HCT116 (cell line): ENCODE data around the gene FAR2. TPM values are rescaled to one million over a fixed set of nuclear protein-coding genes. Genes with fewer than 3 reads are reported as not detected.

Experiments used
- ATAC-seq: fragments of 200-7000 bp; cut with Tn5 transposase; 2 replicates; pipeline ENCODE4 v1.9.1; 2020; ENCODE audit warnings: mild to moderate bottlenecking, moderate library complexity
- BruUV-seq: library from RNA; stranded (reverse); fragments of 400-500 nt; replicated peaks from 2 replicates; lab custom pipeline; 2021; lab: Mats Ljungman, UMichigan
- CTCF ChIA-PET: fragments of 300-600 bp; sonication (Branson Sonifier 250); formaldehyde crosslinking; loops from one replicate; lab custom pipeline; 2021; ENCODE audit warnings: antibody characterized with exemption; lab: Charles Lee
- POLR2A ChIA-PET: fragments of 300-600, 350-600 bp; sonication (Branson Sonifier 250); formaldehyde crosslinking; loops from one replicate; lab custom pipeline; 2021; ENCODE audit warnings: antibody characterized with exemption; lab: Charles Lee
- RAD21 ChIA-PET, 2 experiments: fragments of 300-600 bp; sonication (Branson Sonifier 250); formaldehyde crosslinking; loops; one replicate each; lab custom pipeline; 2023; ENCODE audit warnings: low total read pairs in 2 of 2; ENCODE audit not compliant: uncharacterized antibody in 2 of 2, unreplicated experiment in 2 of 2, low non-redundant PET in 1 of 2; lab: Charles Lee
- DNase-seq: peaks from one replicate; pipeline ENCODE4 v3.0.0-alpha.2; 2010; ENCODE audit warnings: low read depth, low spot score
- H2AFZ ChIP-seq: fragments of 200-600 bp; shearing (Covaris generic), sonication (generic); 2 replicates; pipeline ENCODE4 v1.6.1; 2017; ENCODE audit warnings: low read depth, mixed run types, mixed read lengths, antibody characterized with exemption, low read length; ENCODE audit not compliant: poor library complexity, severe bottlenecking
- H3K27ac ChIP-seq: 2 replicates; pipeline ENCODE4 v1.5.1; 2012; ENCODE audit warnings: low read depth, low read length
- H3K27me3 ChIP-seq: fragments of 200-600 bp; sonication (generic); 2 replicates; pipeline ENCODE4 v1.6.1; 2016; ENCODE audit warnings: mixed run types, low read length, mixed read lengths; ENCODE audit not compliant: insufficient read depth
- H3K36me3 ChIP-seq, 2 experiments: fragments of 200-500 bp in 1 of 2; fragments of 200-600 bp in 1 of 2; sonication (Bioruptor generic) in 1 of 2; sonication (generic) in 1 of 2; 2 replicates each; pipeline versions ENCODE4 v1.5.1 to v1.6.1; 2014 to 2016; ENCODE audit warnings: low read length in 2 of 2, inconsistent platforms in 1 of 2, mixed read lengths in 1 of 2, mixed run types in 1 of 2; ENCODE audit not compliant: insufficient read depth in 2 of 2, control insufficient read depth in 1 of 2
- H3K4me1 ChIP-seq, 2 experiments: fragments of 200-600 bp in 1 of 2; sonication (generic) in 1 of 2; 2 replicates each; pipeline versions ENCODE4 v1.5.1 to v1.6.1; 2012 to 2017; ENCODE audit warnings: low read length in 2 of 2, inconsistent platforms in 1 of 2, mild to moderate bottlenecking in 1 of 2, mixed read lengths in 1 of 2, mixed run types in 1 of 2, moderate library complexity in 1 of 2; ENCODE audit not compliant: insufficient read depth in 2 of 2, control insufficient read depth in 1 of 2
- H3K4me2 ChIP-seq: fragments of 200-600 bp; sonication (generic); 2 replicates; pipeline ENCODE4 v1.6.1; 2017; ENCODE audit warnings: mixed run types, low read length, mixed read lengths
- H3K4me3 ChIP-seq, 2 experiments: fragments of 200-600 bp in 1 of 2; sonication (generic) in 1 of 2; replicated peaks in 1 of 2; 2 replicates each; pipeline ENCODE4 v1.5.1; 2011 to 2016; ENCODE audit warnings: low read length in 2 of 2, control low read depth in 1 of 2, low read depth in 1 of 2, mild to moderate bottlenecking in 1 of 2, mixed read lengths in 1 of 2, mixed run types in 1 of 2
- H3K79me2 ChIP-seq: fragments of 200-600 bp; sonication (generic); 2 replicates; pipeline ENCODE4 v1.6.1; 2017; ENCODE audit warnings: mild to moderate bottlenecking, mixed run types, low read length, moderate library complexity, mixed read lengths; ENCODE audit not compliant: insufficient read depth
- H3K9ac ChIP-seq: fragments of 200-600 bp; sonication (generic); 2 replicates; pipeline ENCODE4 v1.6.1; 2016; ENCODE audit warnings: low read length, mixed read lengths
- H3K9me2 ChIP-seq: fragments of 200-600 bp; sonication (generic), shearing (Covaris generic); 2 replicates; pipeline ENCODE4 v1.6.1; 2017; ENCODE audit warnings: mixed run types, mild to moderate bottlenecking, moderate library complexity; ENCODE audit not compliant: insufficient read depth
- H3K9me3 ChIP-seq, 2 experiments: fragments of 200-500 bp in 1 of 2; fragments of 200-600 bp in 1 of 2; sonication (Bioruptor generic) in 1 of 2; sonication (generic) in 1 of 2; 2 replicates each; pipeline ENCODE4 v1.6.1; 2014 to 2017; ENCODE audit warnings: low read length in 2 of 2, mixed read lengths in 2 of 2, inconsistent platforms in 1 of 2, low read depth in 1 of 2, mild to moderate bottlenecking in 1 of 2, mixed run types in 1 of 2, moderate library complexity in 1 of 2; ENCODE audit not compliant: control insufficient read depth in 1 of 2, insufficient read depth in 1 of 2
- H4K20me1 ChIP-seq: fragments of 200-600 bp; sonication (generic), shearing (Covaris generic); 2 replicates; pipeline ENCODE4 v1.6.1; 2017; ENCODE audit warnings: mixed run types, mild to moderate bottlenecking, moderate library complexity; ENCODE audit not compliant: insufficient read depth
- CBX3 ChIP-seq: IDR thresholded peaks from 2 replicates; pipeline ENCODE4 v1.6.1; 2012; ENCODE audit warnings: low read depth
- CEBPB ChIP-seq: IDR thresholded peaks from 2 replicates; pipeline ENCODE4 v1.6.1; 2012; ENCODE audit warnings: low read depth
- CTCF ChIP-seq, 3 experiments: fragments of 200-600 bp in 1 of 3; sonication (generic) in 1 of 3; IDR thresholded peaks in 2 of 3; conservative IDR thresholded peaks in 1 of 3; 2 replicates each; pipeline ENCODE4 v1.5.1; 2012 to 2017; ENCODE audit warnings: low read depth in 2 of 3, low read length in 2 of 3, antibody characterized with exemption in 1 of 3, borderline replicate concordance in 1 of 3, control low read depth in 1 of 3, mild to moderate bottlenecking in 1 of 3, mixed read lengths in 1 of 3, mixed run types in 1 of 3, moderate library complexity in 1 of 3; ENCODE audit not compliant: insufficient read depth in 1 of 3
- EGR1 ChIP-seq: IDR thresholded peaks from 2 replicates; pipeline ENCODE4 v1.6.1; 2012; ENCODE audit warnings: low read depth
- ELF1 ChIP-seq: IDR thresholded peaks from 2 replicates; pipeline ENCODE4 v1.6.1; 2012; ENCODE audit warnings: low read depth, borderline replicate concordance
- EZH2phosphoT487 ChIP-seq: fragments of 200-600 bp; IDR thresholded peaks from 2 replicates; pipeline ENCODE4 v1.6.1; 2018; ENCODE audit warnings: antibody characterized with exemption, borderline replicate concordance
- FOSL1 ChIP-seq: IDR thresholded peaks from 2 replicates; pipeline ENCODE4 v1.6.1; 2012; ENCODE audit warnings: low read depth
- JUND ChIP-seq: IDR thresholded peaks from 2 replicates; pipeline ENCODE4 v1.6.1; 2012
- POLR2AphosphoS5 ChIP-seq: IDR thresholded peaks from 2 replicates; pipeline ENCODE4 v1.6.1; 2011; ENCODE audit warnings: mild to moderate bottlenecking, low read depth, low read length, moderate library complexity
- RAD21 ChIP-seq: IDR thresholded peaks from 2 replicates; pipeline ENCODE4 v1.6.1; 2012; ENCODE audit warnings: low read depth, mild to moderate bottlenecking
- REST ChIP-seq: IDR thresholded peaks from 2 replicates; pipeline ENCODE4 v1.6.1; 2012; ENCODE audit warnings: low read depth
- SIN3A ChIP-seq: IDR thresholded peaks from 2 replicates; pipeline ENCODE4 v1.6.1; 2012; ENCODE audit warnings: low read depth
- TCF7L2 ChIP-seq: IDR thresholded peaks from 2 replicates; pipeline ENCODE4 v1.7.0; 2011; ENCODE audit warnings: borderline replicate concordance, inconsistent platforms; ENCODE audit not compliant: insufficient read depth, insufficient read length; ENCODE audit errors: extremely low read depth
- YY1 ChIP-seq: IDR thresholded peaks from 2 replicates; pipeline ENCODE4 v1.6.1; 2011; ENCODE audit warnings: low read length, low read depth, moderate library complexity, mild to moderate bottlenecking; ENCODE audit not compliant: insufficient replicate concordance; ENCODE audit errors: extremely low read depth
- ZBTB33 ChIP-seq: IDR thresholded peaks from 2 replicates; pipeline ENCODE4 v1.6.1; 2011; ENCODE audit warnings: mild to moderate bottlenecking, low read length, moderate library complexity; ENCODE audit not compliant: insufficient replicate concordance; ENCODE audit errors: extremely low read depth
- ZFX ChIP-seq: fragments of 450-650 bp; IDR thresholded peaks from 2 replicates; pipeline ENCODE4 v1.6.1; 2017
- ZNF274 ChIP-seq: fragments of 200-500 bp; sonication (Bioruptor generic); IDR thresholded peaks from 2 replicates; pipeline ENCODE4 v1.6.1; 2014; ENCODE audit warnings: mild to moderate bottlenecking, low read depth, low read length, inconsistent platforms
- intact Hi-C: fragments of 100-400 bp; cut with micrococcal nuclease; formaldehyde crosslinking; loops from 2 replicates; pipeline ENCODE4 v1.10.0; 2022
- total RNA-seq: library from RNA; stranded (reverse); gene quantifications from one replicate; pipeline ENCODE4 v1.2.1, GENCODE V29; 2021; ENCODE audit not compliant: unreplicated experiment

Gene FAR2
- total RNA-seq, 1 experiment from 2014 or later: 9.7 TPM

GRCh38 chr12:29157486-29157946 lies 8.4 kb downstream of the FAR2 start:
- H3K27ac ChIP-seq: no peak overlapping the region
- intact Hi-C loops: no loop called here
- no peaks in the 10 kb centered on the region for H3K9me2 ChIP-seq
- CTCF ChIA-PET: no interaction called here
- H3K4me3 ChIP-seq: no peak overlapping the region
- no peak for TF ChIP-seq ZFX
- TF ChIP-seq CTCF (IDR thresholded peaks at IDR 0.05 in 2 of 3, conservative IDR thresholded peaks at IDR 0.05 in 1 of 3; ENCODE audit: borderline replicate concordance in 1 of 3, insufficient read depth in 1 of 3, low read depth in 2 of 3, low read length in 2 of 3): no peak
- TF ChIP-seq POLR2AphosphoS5: no peak
- no peak for TF ChIP-seq ZNF274
- TF ChIP-seq CBX3: no peak
- no peak for TF ChIP-seq EZH2phosphoT487
- TF ChIP-seq SIN3A: no peak
- no peak for TF ChIP-seq JUND
- TF ChIP-seq ELF1: no peak
- TF ChIP-seq TCF7L2: no peak
- no peak for TF ChIP-seq EGR1
- TF ChIP-seq CEBPB: no peak
- TF ChIP-seq RAD21: no peak
- TF ChIP-seq ZBTB33: no peak
- TF ChIP-seq REST: no peak
- TF ChIP-seq YY1: no peak
- no peak for TF ChIP-seq FOSL1
- BruUV-seq: no TSS peak
- peaks cover 3 to 10% of the 10 kb centered on the region in 2 experiments; a peak in 3 of 4 replicates for H3K4me1 ChIP-seq
- RAD21 ChIA-PET: no interaction called here
- no peak for DNase-seq
- no peaks in the 10 kb centered on the region for H3K27me3 ChIP-seq
- peak overlapping the region; percentile 29 for H3K4me2 ChIP-seq
- H3K9me3 ChIP-seq: no peaks in the 10 kb centered on the region
- H4K20me1 ChIP-seq: no peaks in the 10 kb centered on the region
- no peak for ATAC-seq
- no peaks in the 10 kb centered on the region for H3K79me2 ChIP-seq
- no peaks in the 10 kb centered on the region for H3K36me3 ChIP-seq
- no peak overlapping the region for H2AFZ ChIP-seq
- no peak overlapping the region for H3K9ac ChIP-seq
- POLR2A ChIA-PET: no interaction called here
